Measurements from ENCODE around the gene HOXA13.

HOXA13 gene

GRCh38 chr7:27207348-27207985 is 7.6 kb upstream of the HOXA13 start:
- TF ChIP-seq CTCF (IDR thresholded peaks at IDR 0.05; ENCODE audit: borderline replicate concordance, control extremely low read depth, extremely low read depth, insufficient read depth, missing control alignments): no peak
- in situ Hi-C loops (cut with MboI; ENCODE audit: low sequenced_read_pairs, unreplicated experiment): loop anchor here (10.0 to 25.0 kb wide), 2 partner anchors 377 to 580 kb away; no protein-coding TSS in a partner anchor
- no peak for DNase-seq (ENCODE audit: low spot score)

GRCh38 chr7:27205325-27206280 is 5.7 kb upstream of the HOXA13 start:
- in situ Hi-C loops (cut with MboI; ENCODE audit: low sequenced_read_pairs, unreplicated experiment): loop anchor here (10.0 to 25.0 kb wide), 2 partner anchors 379 to 582 kb away; no protein-coding TSS in a partner anchor
- TF ChIP-seq CTCF (IDR thresholded peaks at IDR 0.05; ENCODE audit: borderline replicate concordance, control extremely low read depth, extremely low read depth, insufficient read depth, missing control alignments): no peak
- no peak for DNase-seq (ENCODE audit: low spot score)

GRCh38 chr7:27204851-27205322 is 5.0 kb upstream of the HOXA13 start:
- no peak for TF ChIP-seq CTCF (IDR thresholded peaks at IDR 0.05; ENCODE audit: borderline replicate concordance, control extremely low read depth, extremely low read depth, insufficient read depth, missing control alignments)
- in situ Hi-C loops (cut with MboI; ENCODE audit: low sequenced_read_pairs, unreplicated experiment): loop anchor here (10.0 to 25.0 kb wide), 2 partner anchors 380 to 582 kb away; no protein-coding TSS in a partner anchor
- no peak for DNase-seq (ENCODE audit: low spot score)

GRCh38 chr7:27203964-27204594 is 4.2 kb upstream of the HOXA13 start:
- no peak for DNase-seq (ENCODE audit: low spot score)
- no peak for TF ChIP-seq CTCF (IDR thresholded peaks at IDR 0.05; ENCODE audit: borderline replicate concordance, control extremely low read depth, extremely low read depth, insufficient read depth, missing control alignments)
- in situ Hi-C loops (cut with MboI; ENCODE audit: low sequenced_read_pairs, unreplicated experiment): loop anchor here (10.0 to 25.0 kb wide), 2 partner anchors 381 to 583 kb away; no protein-coding TSS in a partner anchor

- DNase-seq (ENCODE audit: low spot score): no peak
- no peak for TF ChIP-seq CTCF (IDR thresholded peaks at IDR 0.05; ENCODE audit: borderline replicate concordance, control extremely low read depth, extremely low read depth, insufficient read depth, missing control alignments)
- in situ Hi-C loops (cut with MboI; ENCODE audit: low sequenced_read_pairs, unreplicated experiment): loop anchor here (10.0 to 25.0 kb wide), 2 partner anchors 381 to 584 kb away; no protein-coding TSS in a partner anchor
Measured at GRCh38 chr7:27203365-27203953, 3.6 kb upstream of the HOXA13 start.

GRCh38 chr7:27202862-27203134 is 2.9 kb upstream of the HOXA13 start:
- TF ChIP-seq CTCF (IDR thresholded peaks at IDR 0.05; ENCODE audit: borderline replicate concordance, control extremely low read depth, extremely low read depth, insufficient read depth, missing control alignments): no peak
- in situ Hi-C loops (cut with MboI; ENCODE audit: low sequenced_read_pairs, unreplicated experiment): loop anchor here (10.0 to 25.0 kb wide), 2 partner anchors 382 to 585 kb away; no protein-coding TSS in a partner anchor
- no peak for DNase-seq (ENCODE audit: low spot score)
